SIG-M5 (cell line): ENCODE data around the gene DNAAF1.
"Not testable (repeated sequence)": the region's sequence is repeated elsewhere in the genome, so short reads cannot be mapped to it uniquely, and the experiment has no call there.

Experiments used
- DNase-seq: peaks from one replicate; lab custom pipeline; 2025; lab: John Stamatoyannopoulos, UW

Gene DNAAF1

GRCh38 chr16:84184775-84185174 is 39.7 kb downstream of the DNAAF1 start:
- DNase-seq: no peak

- DNase-seq: peak; percentile 37
Observed at GRCh38 chr16:84186685-84187437, 41.8 kb downstream of the DNAAF1 start, which contains the start of gene TAF1C. TAF1C (minus strand) TSS chr16:84187057; CDS start chr16:84184988, 2,069 bp downstream.

GRCh38 chr16:84190731-84191388 is 45.8 kb downstream of the DNAAF1 start, which contains the start of gene ADAD2:
ADAD2 (plus strand) TSS chr16:84191157; CDS start chr16:84191231, 74 bp downstream.
- no peak for DNase-seq

- DNase-seq: no peak
Observed at GRCh38 chr16:84191466-84191865, 46.4 kb downstream of the DNAAF1 start.

GRCh38 chr16:84193480-84193879 is 48.4 kb downstream of the DNAAF1 start:
- DNase-seq: no peak

- DNase-seq: no peak
Observed at GRCh38 chr16:84194018-84194417, 48.9 kb downstream of the DNAAF1 start.

- no peak for DNase-seq
Observed at GRCh38 chr16:84194470-84195200, 49.5 kb downstream of the DNAAF1 start.

- DNase-seq: no peak
Observed at GRCh38 chr16:84195201-84196093, 50.3 kb downstream of the DNAAF1 start.

GRCh38 chr16:84196101-84196500 is 51.0 kb downstream of the DNAAF1 start:
- DNase-seq: no peak

- DNase-seq: no peak
Observed at GRCh38 chr16:84196727-84197394, 51.8 kb downstream of the DNAAF1 start.

GRCh38 chr16:84197466-84198128 is 52.5 kb downstream of the DNAAF1 start:
- DNase-seq: no peak

- no peak for DNase-seq
Observed at GRCh38 chr16:84198401-84198800, 53.3 kb downstream of the DNAAF1 start.

GRCh38 chr16:84199097-84199496 is 54.0 kb downstream of the DNAAF1 start:
- DNase-seq: no peak

GRCh38 chr16:84199861-84200260 is 54.8 kb downstream of the DNAAF1 start:
- DNase-seq: peak; percentile 12

- not testable (repeated sequence) for DNase-seq
Observed at GRCh38 chr16:84204551-84204950, 59.4 kb downstream of the DNAAF1 start.

- DNase-seq: not testable (repeated sequence)
Observed at GRCh38 chr16:84205123-84205522, 60.0 kb downstream of the DNAAF1 start.

- no peak for DNase-seq
Observed at GRCh38 chr16:84205976-84206691, 61.0 kb downstream of the DNAAF1 start.

- DNase-seq: no peak
Observed at GRCh38 chr16:84207251-84207650, 62.1 kb downstream of the DNAAF1 start.

- no peak for DNase-seq
Observed at GRCh38 chr16:84207879-84208278, 62.8 kb downstream of the DNAAF1 start.

- DNase-seq: no peak
Observed at GRCh38 chr16:84209989-84210388, 64.9 kb downstream of the DNAAF1 start.
